ENCODE measurements around the gene MCRIP1.
A peak's percentile ranks its signal among the peaks of the same experiment; 100 is the strongest.

Gene MCRIP1

DNA sequence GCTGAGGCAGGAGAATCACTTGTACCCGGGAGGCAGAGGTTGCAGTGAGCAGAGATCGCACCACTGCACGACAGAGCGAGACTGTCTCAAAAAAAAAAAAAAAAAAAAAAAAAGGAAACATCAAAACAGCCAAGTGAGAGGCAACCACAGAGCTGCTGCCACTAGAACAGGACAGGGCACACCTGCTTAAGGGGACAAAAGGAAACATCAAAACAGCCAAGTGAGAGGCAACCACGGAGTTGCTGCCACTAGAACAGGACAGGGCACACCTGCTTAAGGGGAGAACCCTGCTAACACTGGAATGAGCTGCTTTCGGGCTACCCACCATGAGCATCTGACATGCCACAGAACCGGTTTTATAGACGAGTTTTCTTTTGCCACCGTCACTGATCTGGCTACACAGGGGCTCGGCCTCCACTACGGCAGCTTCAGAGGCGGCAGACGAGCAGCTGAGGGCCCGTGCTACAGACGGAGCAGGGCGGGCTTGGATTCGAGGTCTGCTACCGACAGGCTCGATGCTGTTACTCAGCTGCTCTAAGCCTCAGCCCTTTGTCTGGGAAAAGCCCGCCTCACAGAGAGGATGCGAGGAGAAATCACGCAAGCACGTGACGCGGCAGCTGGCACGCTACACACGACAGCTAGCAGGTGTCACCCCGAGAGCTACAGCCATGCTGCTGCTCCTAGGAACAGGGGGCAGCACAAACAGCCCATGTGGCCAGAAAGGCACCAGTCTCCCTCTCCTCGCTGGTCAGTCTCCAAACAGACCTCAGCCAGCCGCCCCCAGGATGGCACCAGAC is 25.3 kb upstream of the MCRIP1 start:
- Mint-ChIP-seq H3K27me3 (no peaks in the 10 kb centered on the region), H3K9me3 (no peaks in the 10 kb centered on the region), H3K36me3 (ENCODE audit: insufficient read depth) (peaks cover 48% of the 10 kb centered on the region), H3K27ac (ENCODE audit: low read depth) (peak overlapping the region; percentile 93), H3K4me1 (peaks cover 27% of the 10 kb centered on the region), H3K4me3 (no peak overlapping the region)
- DNase-seq (ENCODE audit: low spot score in 2 of 2): no peak
- ATAC-seq (replicated peaks; ENCODE audit: extremely low read depth, poor library complexity, severe bottlenecking): no peak

GRCh38 chr17:81854974-81855774 is 22.1 kb upstream of the MCRIP1 start:
- ATAC-seq (replicated peaks; ENCODE audit: extremely low read depth, poor library complexity, severe bottlenecking): no peak
- Mint-ChIP-seq H3K27me3 (no peaks in the 10 kb centered on the region), H3K36me3 (ENCODE audit: insufficient read depth) (peaks cover 54% of the 10 kb centered on the region), H3K27ac (ENCODE audit: low read depth) (no peak overlapping the region), H3K9me3 (no peaks in the 10 kb centered on the region), H3K4me3 (no peak overlapping the region), H3K4me1 (peaks cover 12% of the 10 kb centered on the region)
- no peak for DNase-seq (ENCODE audit: low spot score in 2 of 2)

DNA sequence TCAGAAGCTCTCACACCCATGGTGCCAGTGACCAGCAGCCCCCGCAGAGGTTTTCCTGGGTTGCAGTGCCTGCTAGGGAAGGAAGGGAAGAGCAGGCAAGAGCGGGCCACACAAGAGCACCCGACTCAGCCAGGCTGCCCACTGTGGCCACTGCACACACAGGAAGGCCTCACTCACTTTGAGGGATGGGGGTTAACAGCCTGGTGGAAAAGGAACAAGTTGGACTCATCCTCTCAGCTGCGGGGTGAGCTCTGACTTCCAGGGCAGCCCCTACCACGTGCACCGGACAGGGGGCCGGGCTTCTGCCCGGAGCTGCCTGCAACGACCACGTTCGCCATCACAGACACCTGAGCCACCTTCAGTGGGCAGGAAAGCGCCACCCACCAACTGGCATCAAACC is 19.1 kb upstream of the MCRIP1 start:
- no peak overlapping the region for H3K4me3 Mint-ChIP-seq
- peaks cover 56% of the 10 kb centered on the region for H3K36me3 Mint-ChIP-seq (ENCODE audit: insufficient read depth)
- DNase-seq (ENCODE audit: low spot score in 2 of 2) (no peak), ATAC-seq (replicated peaks; ENCODE audit: extremely low read depth, poor library complexity, severe bottlenecking) (no peak)
- peaks cover 4% of the 10 kb centered on the region for H3K4me1 Mint-ChIP-seq
- no peaks in the 10 kb centered on the region for H3K27me3 Mint-ChIP-seq
- H3K27ac Mint-ChIP-seq (ENCODE audit: low read depth): no peak overlapping the region
- no peaks in the 10 kb centered on the region for H3K9me3 Mint-ChIP-seq

DNA sequence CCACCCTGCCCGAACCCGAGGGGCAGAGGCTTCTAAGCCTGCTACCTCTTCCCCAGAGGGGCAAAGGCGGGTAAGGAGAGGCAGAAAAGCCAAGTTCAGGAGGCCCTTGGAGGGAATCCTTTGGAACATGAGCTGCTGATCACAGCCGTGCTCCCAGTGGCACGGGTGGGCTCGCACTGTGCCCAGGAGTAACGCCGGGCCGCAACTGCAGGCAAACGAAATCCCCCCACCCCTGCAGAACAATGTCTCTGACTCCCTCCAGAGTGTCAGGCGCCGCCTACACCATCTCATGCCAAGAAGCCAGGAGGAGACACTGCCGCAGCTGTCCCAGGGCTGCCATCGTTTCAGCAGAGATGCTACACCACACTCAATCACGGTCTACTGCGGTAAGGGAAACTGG is 18.3 kb upstream of the MCRIP1 start:
- Mint-ChIP-seq H3K27ac (ENCODE audit: low read depth) (peak overlapping the region; percentile 13), H3K36me3 (ENCODE audit: insufficient read depth) (peaks cover 56% of the 10 kb centered on the region), H3K4me3 (no peak overlapping the region), H3K4me1 (peaks cover 4% of the 10 kb centered on the region), H3K9me3 (no peaks in the 10 kb centered on the region), H3K27me3 (no peaks in the 10 kb centered on the region)
- no peak for DNase-seq (ENCODE audit: low spot score in 2 of 2)
- ATAC-seq (replicated peaks; ENCODE audit: extremely low read depth, poor library complexity, severe bottlenecking): no peak

GRCh38 chr17:81849457-81849856 is 16.4 kb upstream of the MCRIP1 start:
- Mint-ChIP-seq H3K27ac (ENCODE audit: low read depth) (no peak overlapping the region), H3K4me1 (peaks cover 4% of the 10 kb centered on the region), H3K4me3 (no peak overlapping the region), H3K36me3 (ENCODE audit: insufficient read depth) (peaks cover 54% of the 10 kb centered on the region), H3K9me3 (no peaks in the 10 kb centered on the region), H3K27me3 (no peaks in the 10 kb centered on the region)
- DNase-seq (ENCODE audit: low spot score in 2 of 2): no peak
- no peak for ATAC-seq (replicated peaks; ENCODE audit: extremely low read depth, poor library complexity, severe bottlenecking)

DNA sequence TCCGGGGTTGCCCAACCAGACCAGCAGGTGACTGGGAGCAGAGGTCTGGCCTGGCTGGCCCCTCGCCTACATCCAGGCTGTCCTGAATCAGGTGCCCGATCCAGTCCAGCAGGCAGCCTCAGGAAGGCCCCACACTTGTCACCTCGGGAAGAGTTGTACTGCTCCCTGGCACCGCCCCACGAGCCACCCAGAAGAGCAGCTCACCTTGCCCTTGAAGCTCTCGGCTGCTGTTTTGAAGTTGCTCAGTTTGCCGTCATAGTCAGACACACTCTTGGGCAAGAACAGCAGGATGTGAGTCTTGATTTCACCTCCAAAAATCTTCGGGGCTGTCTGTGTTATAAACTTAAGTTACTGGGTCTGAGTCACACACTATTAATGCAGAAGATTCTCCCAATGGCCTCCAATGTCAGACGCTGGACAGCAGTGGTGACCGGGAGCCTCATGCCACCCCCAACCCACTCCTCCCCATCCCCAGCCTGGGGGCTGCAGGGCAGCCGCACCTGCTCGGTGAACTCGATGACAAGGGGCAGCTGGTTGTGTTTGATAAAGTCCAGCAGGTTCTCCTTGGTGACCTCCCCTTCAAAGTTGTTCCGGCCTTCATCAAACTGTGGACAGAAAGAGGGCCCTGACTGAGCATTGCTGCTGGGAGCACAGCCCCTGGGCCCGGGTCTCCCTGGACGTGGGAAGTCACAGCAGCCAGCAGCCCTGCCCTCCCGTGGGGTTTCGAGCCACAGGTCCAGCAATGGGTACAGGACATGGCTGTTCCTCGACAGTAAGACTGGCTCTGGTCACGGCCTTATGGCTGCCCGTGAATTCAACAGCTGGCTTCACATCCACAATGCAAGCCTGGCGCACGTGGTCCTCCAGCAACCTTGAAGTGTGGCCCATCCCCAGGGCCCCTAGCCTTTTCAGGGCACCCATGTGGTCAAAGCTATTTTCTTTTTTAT is 13.9 kb upstream of the MCRIP1 start:
- DNase-seq (ENCODE audit: low spot score in 2 of 2) (no peak), ATAC-seq (replicated peaks; ENCODE audit: extremely low read depth, poor library complexity, severe bottlenecking) (no peak)
- Mint-ChIP-seq H3K27me3 (no peaks in the 10 kb centered on the region), H3K9me3 (no peaks in the 10 kb centered on the region), H3K4me3 (no peak overlapping the region), H3K4me1 (no peaks in the 10 kb centered on the region), H3K27ac (ENCODE audit: low read depth) (no peak overlapping the region), H3K36me3 (ENCODE audit: insufficient read depth) (peaks cover 49% of the 10 kb centered on the region)

GRCh38 chr17:81845881-81846742 is 13.0 kb upstream of the MCRIP1 start:
- ATAC-seq (replicated peaks; ENCODE audit: extremely low read depth, poor library complexity, severe bottlenecking) (no peak), DNase-seq (ENCODE audit: low spot score in 2 of 2) (no peak)
- no peaks in the 10 kb centered on the region for H3K27me3 Mint-ChIP-seq
- H3K36me3 Mint-ChIP-seq (ENCODE audit: insufficient read depth): peaks cover 41% of the 10 kb centered on the region
- no peak overlapping the region for H3K4me3 Mint-ChIP-seq
- H3K9me3 Mint-ChIP-seq: no peaks in the 10 kb centered on the region
- no peaks in the 10 kb centered on the region for H3K4me1 Mint-ChIP-seq
- H3K27ac Mint-ChIP-seq (ENCODE audit: low read depth): no peak overlapping the region

- no peaks in the 10 kb centered on the region for H3K9me3 Mint-ChIP-seq
- DNase-seq (ENCODE audit: low spot score in 2 of 2): no peak
- no peak overlapping the region for H3K27ac Mint-ChIP-seq (ENCODE audit: low read depth)
- H3K36me3 Mint-ChIP-seq (ENCODE audit: insufficient read depth): peaks cover 36% of the 10 kb centered on the region
- H3K4me3 Mint-ChIP-seq: no peak overlapping the region
- ATAC-seq (replicated peaks; ENCODE audit: extremely low read depth, poor library complexity, severe bottlenecking): no peak
- no peaks in the 10 kb centered on the region for H3K27me3 Mint-ChIP-seq
- no peaks in the 10 kb centered on the region for H3K4me1 Mint-ChIP-seq
Measured at GRCh38 chr17:81845361-81845760, 12.3 kb upstream of the MCRIP1 start.

DNA sequence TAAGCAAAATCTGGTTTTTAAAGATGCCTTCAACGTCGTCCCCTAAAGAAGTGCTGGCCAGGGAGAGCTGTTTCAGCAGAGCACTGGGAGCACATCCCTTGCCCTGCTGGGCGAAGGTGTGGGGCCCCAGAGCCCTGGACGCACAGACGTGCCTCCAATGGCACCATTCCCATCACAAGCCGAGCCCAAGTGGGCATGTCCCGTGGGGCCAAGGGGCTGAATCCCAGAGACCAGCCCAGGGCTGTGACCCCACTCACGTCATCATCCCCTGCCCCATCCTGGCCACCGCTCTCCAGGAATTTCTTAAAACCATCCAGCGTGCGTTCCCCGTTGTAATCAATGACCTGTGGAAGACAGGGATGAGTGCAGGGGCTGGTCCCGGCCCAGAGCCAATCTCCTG is 11.8 kb upstream of the MCRIP1 start:
- Mint-ChIP-seq H3K36me3 (ENCODE audit: insufficient read depth) (peaks cover 36% of the 10 kb centered on the region), H3K4me1 (no peaks in the 10 kb centered on the region), H3K4me3 (no peak overlapping the region), H3K9me3 (no peaks in the 10 kb centered on the region), H3K27ac (ENCODE audit: low read depth) (no peak overlapping the region), H3K27me3 (no peaks in the 10 kb centered on the region)
- ATAC-seq (replicated peaks; ENCODE audit: extremely low read depth, poor library complexity, severe bottlenecking) (no peak), DNase-seq (ENCODE audit: low spot score in 2 of 2) (no peak)

GRCh38 chr17:81844327-81844851 is 11.3 kb upstream of the MCRIP1 start:
- no peak overlapping the region for H3K27ac Mint-ChIP-seq (ENCODE audit: low read depth)
- H3K36me3 Mint-ChIP-seq (ENCODE audit: insufficient read depth): peaks cover 35% of the 10 kb centered on the region
- no peaks in the 10 kb centered on the region for H3K9me3 Mint-ChIP-seq
- H3K4me1 Mint-ChIP-seq: no peaks in the 10 kb centered on the region
- H3K27me3 Mint-ChIP-seq: no peaks in the 10 kb centered on the region
- H3K4me3 Mint-ChIP-seq: no peak overlapping the region
- ATAC-seq (replicated peaks; ENCODE audit: extremely low read depth, poor library complexity, severe bottlenecking) (no peak), DNase-seq (ENCODE audit: low spot score in 2 of 2) (no peak)

DNA sequence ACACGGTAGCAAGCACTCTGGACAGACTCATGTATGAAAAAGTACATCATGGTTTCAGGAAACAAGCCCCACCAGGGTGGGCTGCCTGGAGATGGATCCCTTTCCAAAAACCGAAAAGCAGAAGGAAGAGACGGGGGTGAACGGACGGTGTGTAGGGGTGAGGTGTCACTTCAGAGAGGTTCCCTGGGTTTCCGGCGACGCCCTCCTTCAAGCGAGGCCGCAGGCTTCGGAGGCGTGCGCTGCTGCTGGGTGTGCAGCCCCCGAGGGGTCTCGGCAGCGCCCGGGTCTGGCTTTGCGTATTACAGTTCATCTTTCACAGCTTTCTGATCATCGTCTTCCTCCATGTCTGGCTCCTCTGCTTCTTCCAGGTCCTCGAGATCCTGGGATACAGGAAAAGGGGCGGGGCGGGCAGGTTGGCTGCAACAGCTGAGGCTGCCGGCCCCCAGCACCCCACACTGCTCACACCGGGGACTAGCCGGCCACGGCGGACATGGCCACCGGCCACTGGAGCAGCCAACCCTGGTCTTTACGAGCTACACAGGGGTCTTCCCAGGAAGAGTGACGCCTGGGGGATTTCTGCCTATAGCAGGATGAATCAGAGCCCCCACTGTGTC is 10.7 kb upstream of the MCRIP1 start:
- ATAC-seq (replicated peaks; ENCODE audit: extremely low read depth, poor library complexity, severe bottlenecking) (no peak), DNase-seq (ENCODE audit: low spot score in 2 of 2) (no peak)
- no peaks in the 10 kb centered on the region for H3K27me3 Mint-ChIP-seq
- H3K4me3 Mint-ChIP-seq: no peak overlapping the region
- H3K4me1 Mint-ChIP-seq: no peaks in the 10 kb centered on the region
- H3K27ac Mint-ChIP-seq (ENCODE audit: low read depth): no peak overlapping the region
- peaks cover 32% of the 10 kb centered on the region for H3K36me3 Mint-ChIP-seq (ENCODE audit: insufficient read depth)
- no peaks in the 10 kb centered on the region for H3K9me3 Mint-ChIP-seq

Data from central memory CD8-positive, alpha-beta T cell (primary cell).